HepG2 (cell line): ENCODE data around the gene YIPF3. TPM values are rescaled to one million over a fixed set of nuclear protein-coding genes. Genes with fewer than 3 reads are reported as not detected.

Experiments
- FOXA1 ChIP-seq, 2 experiments: fragments of 450-650 bp in 1 of 2; sonication (generic) in 1 of 2; formaldehyde crosslinking in 1 of 2; IDR thresholded peaks; 2 replicates each; pipeline versions ENCODE4 v1.4.0 to v1.6.1; 2016 to 2020; ENCODE audit warnings: missing genetic modification reagents in 1 of 2
- GABPB1 ChIP-seq: IDR thresholded peaks from 2 replicates; pipeline ENCODE4 v1.6.1; 2016; ENCODE audit warnings: mild to moderate bottlenecking, missing genetic modification reagents, moderate library complexity, missing compliant biosample characterization
- GLI4 ChIP-seq: sonication (generic); formaldehyde crosslinking; IDR thresholded peaks from 2 replicates; pipeline ENCODE4 v1.5.1; 2020; ENCODE audit warnings: missing genetic modification reagents, mild to moderate bottlenecking, moderate library complexity, borderline replicate concordance
- HNRNPL ChIP-seq: fragments of 200-400 bp; formaldehyde crosslinking; IDR thresholded peaks from 2 replicates; pipeline ENCODE4 v1.6.1; 2017; ENCODE audit warnings: mild to moderate bottlenecking, low read depth, low read length
- KMT2A ChIP-seq: sonication (generic); formaldehyde crosslinking; IDR thresholded peaks from 2 replicates; pipeline ENCODE4 v1.4.0; 2020; ENCODE audit warnings: missing genetic modification reagents
- NCOR1 ChIP-seq: fragments of 200-600 bp; sonication (generic); IDR thresholded peaks from 2 replicates; pipeline ENCODE4 v1.7.0; 2017; ENCODE audit warnings: antibody characterized with exemption, low read length, borderline replicate concordance
- NRL ChIP-seq: sonication (generic); formaldehyde crosslinking; IDR thresholded peaks from 2 replicates; pipeline ENCODE4 v1.5.0; 2020; ENCODE audit warnings: missing genetic modification reagents, mild to moderate bottlenecking, moderate library complexity, borderline replicate concordance
- POLR2G ChIP-seq: fragments of 200-400 bp; formaldehyde crosslinking; IDR thresholded peaks from 2 replicates; pipeline ENCODE4 v1.6.1; 2018; ENCODE audit warnings: mild to moderate bottlenecking, low read depth, low read length, moderate library complexity
- SOX13 ChIP-seq, 3 experiments: fragments of 450-650 bp in 1 of 3; sonication (generic) in 1 of 3; formaldehyde crosslinking in 1 of 3; IDR thresholded peaks in 2 of 3; conservative IDR thresholded peaks in 1 of 3; 2 replicates each; pipeline versions ENCODE4 v1.5.0 to v1.6.1; 2016 to 2020; ENCODE audit warnings: antibody characterized with exemption in 1 of 3, mild to moderate bottlenecking in 1 of 3, missing compliant biosample characterization in 1 of 3, missing genetic modification reagents in 1 of 3, moderate library complexity in 1 of 3
- SRSF1 ChIP-seq: fragments of 200-400 bp; formaldehyde crosslinking; optimal IDR thresholded peaks from 2 replicates; pipeline ENCODE3; 2017; ENCODE audit warnings: mild to moderate bottlenecking, low read depth, low read length, moderate library complexity
- XRCC5 ChIP-seq: fragments of 200-400 bp; formaldehyde crosslinking; optimal IDR thresholded peaks from 2 replicates; pipeline ENCODE3; 2017; ENCODE audit warnings: mild to moderate bottlenecking, low read length
- ZNF235 ChIP-seq: sonication (generic); formaldehyde crosslinking; IDR thresholded peaks from 2 replicates; pipeline ENCODE4 v1.8.1; 2023; ENCODE audit warnings: mild to moderate bottlenecking, missing genetic modification reagents, borderline replicate concordance
- ZNF296 ChIP-seq: sonication (generic); formaldehyde crosslinking; conservative IDR thresholded peaks from 2 replicates; pipeline ENCODE4 v1.5.0; 2020; ENCODE audit warnings: mild to moderate bottlenecking, missing genetic modification reagents
- polyA plus RNA-seq, 8 experiments: library from polyadenylated mRNA; depleted of rRNA in 3 of 8; stranded (reverse) in 7 of 8; unstranded in 1 of 8; fragments of >200 nt; fragmentation: Illumina TruSeq in 4 of 8; extraction: Trizol in 4 of 8; gene quantifications; 2 replicates each; pipeline versions ENCODE4 v1.2.1 to v1.2.3, GENCODE V29; 2011 to 2016; ENCODE audit warnings: low read depth in 4 of 8, missing spikeins in 1 of 8, mixed read lengths in 1 of 8; ENCODE audit not compliant: insufficient read depth in 1 of 8
- total RNA-seq, 5 experiments: library from RNA; depleted of rRNA; stranded (reverse); fragments of >200 nt; fragmentation: Illumina TruSeq; extraction: Trizol; gene quantifications; 2 replicates each; pipeline ENCODE4 v1.2.3, GENCODE V29; 2016; ENCODE audit warnings: low read depth in 1 of 5
- TF ChIP-seq, protein P1 (sequence below): sonication (generic); formaldehyde crosslinking; IDR thresholded peaks from 2 replicates; pipeline ENCODE4 v1.4.0; 2020; ENCODE audit warnings: missing genetic modification reagents
- TF ChIP-seq, protein P2 (sequence below): sonication (generic); formaldehyde crosslinking; IDR thresholded peaks from 2 replicates; pipeline ENCODE4 v1.5.1; 2020; ENCODE audit warnings: mild to moderate bottlenecking, missing genetic modification reagents, moderate library complexity
- TF ChIP-seq, protein P3 (sequence below): sonication (generic); IDR thresholded peaks from 2 replicates; pipeline ENCODE4 v1.6.1; 2016; ENCODE audit warnings: low read depth, borderline replicate concordance
- TF ChIP-seq, protein P4 (sequence below), 2 experiments: sonication (generic) in 1 of 2; formaldehyde crosslinking in 1 of 2; IDR thresholded peaks; 2 replicates each; pipeline versions ENCODE4 v1.4.0 to v1.6.1; 2018 to 2020; ENCODE audit warnings: missing genetic modification reagents in 2 of 2, borderline replicate concordance in 1 of 2, low read depth in 1 of 2, mild to moderate bottlenecking in 1 of 2, missing biosample characterization in 1 of 2

Gene YIPF3
- total and polyA plus RNA-seq, 2 of the 13 experiments (the other 11 are each of a cell fraction or from before 2014, with no cell fraction given): 107 to 206 TPM

DNA sequence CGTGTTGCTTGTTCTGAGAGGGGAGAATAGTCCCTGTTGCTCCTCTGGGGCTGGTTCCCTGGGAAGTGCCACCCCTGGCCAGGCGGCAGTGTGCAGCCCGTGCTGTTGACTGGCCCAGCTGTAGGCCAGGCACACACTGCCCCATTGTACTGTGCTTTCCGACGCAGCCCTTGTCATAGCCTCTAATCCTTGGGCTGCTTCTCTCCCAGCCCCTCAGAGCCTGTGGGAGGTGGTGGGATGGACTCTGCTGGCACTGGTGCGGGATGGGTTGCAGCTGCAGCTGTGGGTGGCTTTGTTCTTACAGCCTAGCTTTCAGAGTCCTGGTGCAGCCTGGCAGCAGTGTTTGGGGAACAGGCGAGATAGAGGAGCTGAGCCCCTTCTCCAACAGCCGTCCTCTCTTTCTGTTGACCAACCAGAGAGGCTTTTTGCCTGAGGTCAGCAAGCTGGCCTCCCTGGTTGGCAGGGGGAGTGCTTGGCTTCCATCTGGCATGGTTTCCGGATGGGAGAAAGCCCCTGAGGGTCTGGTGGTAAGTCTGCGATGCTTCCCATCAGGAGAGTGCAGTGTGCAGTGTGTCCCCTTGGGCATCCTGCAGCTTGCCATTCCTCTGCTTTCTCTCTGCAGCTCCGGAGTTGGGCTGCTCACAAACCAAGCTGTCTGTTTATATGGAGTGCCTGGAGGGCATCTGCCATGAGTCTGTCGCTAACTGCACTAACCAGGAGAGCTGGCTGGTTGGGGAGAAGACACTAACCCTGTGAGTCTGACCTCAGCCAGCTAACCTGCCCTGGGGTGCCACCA, 27.3 kb downstream of the YIPF3 start (continued):
- TF ChIP-seq, protein P1, sequence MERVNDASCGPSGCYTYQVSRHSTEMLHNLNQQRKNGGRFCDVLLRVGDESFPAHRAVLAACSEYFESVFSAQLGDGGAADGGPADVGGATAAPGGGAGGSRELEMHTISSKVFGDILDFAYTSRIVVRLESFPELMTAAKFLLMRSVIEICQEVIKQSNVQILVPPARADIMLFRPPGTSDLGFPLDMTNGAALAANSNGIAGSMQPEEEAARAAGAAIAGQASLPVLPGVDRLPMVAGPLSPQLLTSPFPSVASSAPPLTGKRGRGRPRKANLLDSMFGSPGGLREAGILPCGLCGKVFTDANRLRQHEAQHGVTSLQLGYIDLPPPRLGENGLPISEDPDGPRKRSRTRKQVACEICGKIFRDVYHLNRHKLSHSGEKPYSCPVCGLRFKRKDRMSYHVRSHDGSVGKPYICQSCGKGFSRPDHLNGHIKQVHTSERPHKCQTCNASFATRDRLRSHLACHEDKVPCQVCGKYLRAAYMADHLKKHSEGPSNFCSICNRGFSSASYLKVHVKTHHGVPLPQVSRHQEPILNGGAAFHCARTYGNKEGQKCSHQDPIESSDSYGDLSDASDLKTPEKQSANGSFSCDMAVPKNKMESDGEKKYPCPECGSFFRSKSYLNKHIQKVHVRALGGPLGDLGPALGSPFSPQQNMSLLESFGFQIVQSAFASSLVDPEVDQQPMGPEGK (CRISPR knock-in tag): peak; percentile 11; the same call in 1 of the 2 replicates
- TF ChIP-seq, protein P2, sequence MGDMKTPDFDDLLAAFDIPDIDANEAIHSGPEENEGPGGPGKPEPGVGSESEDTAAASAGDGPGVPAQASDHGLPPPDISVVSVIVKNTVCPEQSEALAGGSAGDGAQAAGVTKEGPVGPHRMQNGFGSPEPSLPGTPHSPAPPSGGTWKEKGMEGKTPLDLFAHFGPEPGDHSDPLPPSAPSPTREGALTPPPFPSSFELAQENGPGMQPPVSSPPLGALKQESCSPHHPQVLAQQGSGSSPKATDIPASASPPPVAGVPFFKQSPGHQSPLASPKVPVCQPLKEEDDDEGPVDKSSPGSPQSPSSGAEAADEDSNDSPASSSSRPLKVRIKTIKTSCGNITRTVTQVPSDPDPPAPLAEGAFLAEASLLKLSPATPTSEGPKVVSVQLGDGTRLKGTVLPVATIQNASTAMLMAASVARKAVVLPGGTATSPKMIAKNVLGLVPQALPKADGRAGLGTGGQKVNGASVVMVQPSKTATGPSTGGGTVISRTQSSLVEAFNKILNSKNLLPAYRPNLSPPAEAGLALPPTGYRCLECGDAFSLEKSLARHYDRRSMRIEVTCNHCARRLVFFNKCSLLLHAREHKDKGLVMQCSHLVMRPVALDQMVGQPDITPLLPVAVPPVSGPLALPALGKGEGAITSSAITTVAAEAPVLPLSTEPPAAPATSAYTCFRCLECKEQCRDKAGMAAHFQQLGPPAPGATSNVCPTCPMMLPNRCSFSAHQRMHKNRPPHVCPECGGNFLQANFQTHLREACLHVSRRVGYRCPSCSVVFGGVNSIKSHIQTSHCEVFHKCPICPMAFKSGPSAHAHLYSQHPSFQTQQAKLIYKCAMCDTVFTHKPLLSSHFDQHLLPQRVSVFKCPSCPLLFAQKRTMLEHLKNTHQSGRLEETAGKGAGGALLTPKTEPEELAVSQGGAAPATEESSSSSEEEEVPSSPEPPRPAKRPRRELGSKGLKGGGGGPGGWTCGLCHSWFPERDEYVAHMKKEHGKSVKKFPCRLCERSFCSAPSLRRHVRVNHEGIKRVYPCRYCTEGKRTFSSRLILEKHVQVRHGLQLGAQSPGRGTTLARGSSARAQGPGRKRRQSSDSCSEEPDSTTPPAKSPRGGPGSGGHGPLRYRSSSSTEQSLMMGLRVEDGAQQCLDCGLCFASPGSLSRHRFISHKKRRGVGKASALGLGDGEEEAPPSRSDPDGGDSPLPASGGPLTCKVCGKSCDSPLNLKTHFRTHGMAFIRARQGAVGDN (CRISPR knock-in tag): peak; percentile 79; the same call in 1 of the 2 replicates
- TF ChIP-seq SOX13 (IDR thresholded peaks at IDR 0.05): no peak
- 0 out of 4 replicates have a peak, but pooled peaks of 1 of the 2 experiments have one; percentile 10 for TF ChIP-seq SOX13 (CRISPR knock-in tag; conservative IDR thresholded peaks at IDR 0.05 in 1 of 2, IDR thresholded peaks at IDR 0.05 in 1 of 2)
- TF ChIP-seq POLR2G: peak; percentile 46; the same call in 1 of the 2 replicates
- TF ChIP-seq HNRNPL: peak; percentile 96
- no peak for TF ChIP-seq NCOR1
- peak; percentile 12; the same call in 1 of the 2 replicates for TF ChIP-seq GLI4 (CRISPR knock-in tag)
- peak; percentile 3 for TF ChIP-seq SRSF1
- TF ChIP-seq NRL (CRISPR knock-in tag): peak; percentile 92
- TF ChIP-seq, protein P3, sequence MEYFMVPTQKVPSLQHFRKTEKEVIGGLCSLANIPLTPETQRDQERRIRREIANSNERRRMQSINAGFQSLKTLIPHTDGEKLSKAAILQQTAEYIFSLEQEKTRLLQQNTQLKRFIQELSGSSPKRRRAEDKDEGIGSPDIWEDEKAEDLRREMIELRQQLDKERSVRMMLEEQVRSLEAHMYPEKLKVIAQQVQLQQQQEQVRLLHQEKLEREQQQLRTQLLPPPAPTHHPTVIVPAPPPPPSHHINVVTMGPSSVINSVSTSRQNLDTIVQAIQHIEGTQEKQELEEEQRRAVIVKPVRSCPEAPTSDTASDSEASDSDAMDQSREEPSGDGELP: peak; percentile 81
- TF ChIP-seq, protein P4, sequence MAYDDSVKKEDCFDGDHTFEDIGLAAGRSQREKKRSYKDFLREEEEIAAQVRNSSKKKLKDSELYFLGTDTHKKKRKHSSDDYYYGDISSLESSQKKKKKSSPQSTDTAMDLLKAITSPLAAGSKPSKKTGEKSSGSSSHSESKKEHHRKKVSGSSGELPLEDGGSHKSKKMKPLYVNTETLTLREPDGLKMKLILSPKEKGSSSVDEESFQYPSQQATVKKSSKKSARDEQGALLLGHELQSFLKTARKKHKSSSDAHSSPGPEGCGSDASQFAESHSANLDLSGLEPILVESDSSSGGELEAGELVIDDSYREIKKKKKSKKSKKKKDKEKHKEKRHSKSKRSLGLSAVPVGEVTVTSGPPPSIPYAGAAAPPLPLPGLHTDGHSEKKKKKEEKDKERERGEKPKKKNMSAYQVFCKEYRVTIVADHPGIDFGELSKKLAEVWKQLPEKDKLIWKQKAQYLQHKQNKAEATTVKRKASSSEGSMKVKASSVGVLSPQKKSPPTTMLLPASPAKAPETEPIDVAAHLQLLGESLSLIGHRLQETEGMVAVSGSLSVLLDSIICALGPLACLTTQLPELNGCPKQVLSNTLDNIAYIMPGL (CRISPR knock-in tag; IDR thresholded peaks at IDR 0.05; ENCODE audit: borderline replicate concordance in 1 of 2, low read depth in 1 of 2): peak; percentile 1 to 34; a peak in 1 of 4 replicates
- TF ChIP-seq KMT2A (CRISPR knock-in tag): 0 out of 2 replicates have a peak, but pooled peaks have one; percentile 2
- TF ChIP-seq XRCC5: peak; percentile 72
- 0 out of 2 replicates have a peak, but pooled peaks have one; percentile 41 for TF ChIP-seq ZNF296 (CRISPR knock-in tag)
- 0 out of 2 replicates have a peak, but pooled peaks have one; percentile 20 for TF ChIP-seq ZNF235 (CRISPR knock-in tag)
- no peak for TF ChIP-seq FOXA1 (IDR thresholded peaks at IDR 0.05)
- peak; percentile 53; the same call in 1 of the 2 replicates for TF ChIP-seq FOXA1 (CRISPR knock-in tag; IDR thresholded peaks at IDR 0.05)
- TF ChIP-seq GABPB1 (CRISPR knock-in tag): peak; percentile 17; the same call in 1 of the 2 replicates
